Measurements from ENCODE around the gene FPR3.
A peak's percentile ranks its signal among the peaks of the same experiment; 100 is the strongest.
"Not testable (repeated sequence)": the region's sequence is repeated elsewhere in the genome, so short reads cannot be mapped to it uniquely, and the experiment has no call there.

FPR3 gene

GRCh38 chr19:51784109-51784785, 10.7 kb upstream of the FPR3 start:
- DNase-seq (ENCODE audit: low spot score) = no peak

GRCh38 chr19:51784922-51785690, 9.9 kb upstream of the FPR3 start:
- peak; percentile 74 for DNase-seq (ENCODE audit: low spot score)

- DNase-seq (ENCODE audit: low spot score) = no peak
These were observed 8.1 kb upstream of the FPR3 start for GRCh38 chr19:51786646-51787494.

GRCh38 chr19:51788029-51788428, 6.9 kb upstream of the FPR3 start:
- no peak for DNase-seq (ENCODE audit: low spot score)

GRCh38 chr19:51789061-51789795, 5.7 kb upstream of the FPR3 start:
- DNase-seq (ENCODE audit: low spot score) = no peak

- no peak for DNase-seq (ENCODE audit: low spot score)
These were observed 2.0 kb upstream of the FPR3 start for GRCh38 chr19:51792932-51793331.

GRCh38 chr19:51793994-51794393, 963 bp upstream of the FPR3 start:
- DNase-seq (ENCODE audit: low spot score) = no peak

GRCh38 chr19:51796195-51796679, 1.3 kb downstream of the FPR3 start:
- no peak for DNase-seq (ENCODE audit: low spot score)

GRCh38 chr19:51797480-51797879, 2.5 kb downstream of the FPR3 start:
- no peak for DNase-seq (ENCODE audit: low spot score)

GRCh38 chr19:51798062-51798461, 3.1 kb downstream of the FPR3 start:
- no peak for DNase-seq (ENCODE audit: low spot score)

GRCh38 chr19:51799034-51799773, 4.2 kb downstream of the FPR3 start:
- peak; percentile 97 for DNase-seq (ENCODE audit: low spot score)

GRCh38 chr19:51799774-51800472, 5.0 kb downstream of the FPR3 start:
- no peak for DNase-seq (ENCODE audit: low spot score)

- no peak for DNase-seq (ENCODE audit: low spot score)
These were observed 5.7 kb downstream of the FPR3 start for GRCh38 chr19:51800473-51801244.

- no peak for DNase-seq (ENCODE audit: low spot score)
These were observed 7.8 kb downstream of the FPR3 start for GRCh38 chr19:51802775-51803174.

GRCh38 chr19:51803519-51803918, 8.6 kb downstream of the FPR3 start:
- DNase-seq (ENCODE audit: low spot score) = no peak

GRCh38 chr19:51803967-51804366, 9.0 kb downstream of the FPR3 start:
- DNase-seq (ENCODE audit: low spot score) = no peak

- DNase-seq (ENCODE audit: low spot score) = not testable (repeated sequence)
These were observed 9.8 kb downstream of the FPR3 start for GRCh38 chr19:51804789-51805188.

- not testable (repeated sequence) for DNase-seq (ENCODE audit: low spot score)
These were observed 10.4 kb downstream of the FPR3 start for GRCh38 chr19:51805396-51805795.

GRCh38 chr19:51806571-51806970, 11.6 kb downstream of the FPR3 start:
- DNase-seq (ENCODE audit: low spot score) = not testable (repeated sequence)

Measured in AG08395 (cell line).